Vagina (tissue), 2 donors: Measurements from ENCODE around the gene PCBP3. TPM values are rescaled to one million over a fixed set of nuclear protein-coding genes. Genes with fewer than 3 reads are reported as not detected.

ENCODE experiments used
- DNase-seq, 2 donors: peaks; one replicate each; pipeline ENCODE4 v3.0.0-alpha.2; 2017; ENCODE audit errors: extremely low spot score in 2 of 2
- H3K27ac ChIP-seq: fragments of 200-600 bp; sonication (generic); one replicate; pipeline ENCODE4 v1.5.1; 2019
- H3K27me3 ChIP-seq: fragments of 200-600 bp; sonication (generic); one replicate; pipeline ENCODE4 v1.5.1; 2019
- H3K36me3 ChIP-seq, 2 donors: fragments of 200-600 bp; sonication (generic); one replicate each; pipeline ENCODE4 v1.5.1; 2017 to 2019
- H3K4me1 ChIP-seq: fragments of 200-600 bp; sonication (generic); one replicate; pipeline ENCODE4 v1.5.1; 2019
- H3K4me3 ChIP-seq, 2 donors: fragments of 200-600 bp; sonication (generic); 1 replicate in 1 of 2; 2 replicates in 1 of 2; pipeline ENCODE4 v1.5.1; 2016 to 2019
- H3K9me3 ChIP-seq: fragments of 200-600 bp; sonication (generic); one replicate; pipeline ENCODE4 v1.5.1; 2019
- CTCF ChIP-seq, 3 experiments: fragments of 450-650 bp in 2 of 3; fragments of 200-600 bp in 1 of 3; sonication (generic) in 1 of 3; IDR thresholded peaks; one replicate each; pipeline ENCODE4 v1.5.1; 2017 to 2019; ENCODE audit warnings: antibody characterized with exemption in 3 of 3, mild to moderate bottlenecking in 2 of 3, moderate library complexity in 2 of 3
- POLR2A ChIP-seq, 2 donors: fragments of 450-650 bp; IDR thresholded peaks; one replicate each; pipeline ENCODE4 v1.6.1; 2017; ENCODE audit warnings: antibody characterized with exemption in 2 of 2, mild to moderate bottlenecking in 2 of 2, moderate library complexity in 2 of 2
- POLR2AphosphoS5 ChIP-seq, 2 donors: sonication (generic); formaldehyde crosslinking; IDR thresholded peaks; one replicate each; pipeline ENCODE4 v1.9.0; 2017; ENCODE audit warnings: antibody characterized with exemption in 2 of 2, mild to moderate bottlenecking in 2 of 2, low read depth in 1 of 2; ENCODE audit not compliant: insufficient read depth in 1 of 2
- intact Hi-C: fragments of 100-400 bp; cut with DNase I; formaldehyde crosslinking; loops from one replicate; pipeline ENCODE4 v1.15.1; 2023
- total RNA-seq: library from RNA; depleted of rRNA; stranded (reverse); fragments of >200 nt; gene quantifications from one replicate; pipeline ENCODE4 v1.2.3, GENCODE V29; 2016

Gene PCBP3
- total RNA-seq, 1 donor from 2014 or later = 4.9 TPM

GRCh38 chr21:45984584-45985095, 341.1 kb downstream of the PCBP3 start:
- peaks cover 0 to 34% of the 10 kb centered on the region in 2 donors for H3K36me3 ChIP-seq
- no peak for DNase-seq
- peak overlapping the region; percentile 91 for H3K27ac ChIP-seq
- no peaks in the 10 kb centered on the region for H3K27me3 ChIP-seq
- H3K4me1 ChIP-seq = peaks cover 37% of the 10 kb centered on the region
- H3K9me3 ChIP-seq = no peaks in the 10 kb centered on the region
- no peak overlapping the region for H3K4me3 ChIP-seq
- TF ChIP-seq POLR2A (IDR thresholded peaks at IDR 0.05) = no peak
- no peak for TF ChIP-seq POLR2AphosphoS5 (IDR thresholded peaks at IDR 0.05; ENCODE audit: insufficient read depth in 1 of 2, low read depth in 1 of 2)
- TF ChIP-seq CTCF (IDR thresholded peaks at IDR 0.05) = no peak
- intact Hi-C loops = no loop called here

GRCh38 chr21:45985471-45986315, 342.2 kb downstream of the PCBP3 start:
- peak overlapping the region; percentile 91 for H3K27ac ChIP-seq
- TF ChIP-seq POLR2AphosphoS5 (IDR thresholded peaks at IDR 0.05; ENCODE audit: insufficient read depth in 1 of 2, low read depth in 1 of 2) (no peak), POLR2A (IDR thresholded peaks at IDR 0.05) (no peak), CTCF (IDR thresholded peaks at IDR 0.05) (no peak)
- intact Hi-C loops = no loop called here
- H3K36me3 ChIP-seq = peaks cover 0 to 38% of the 10 kb centered on the region in 2 donors
- H3K4me1 ChIP-seq = peaks cover 37% of the 10 kb centered on the region
- no peak for DNase-seq
- no peaks in the 10 kb centered on the region for H3K9me3 ChIP-seq
- H3K27me3 ChIP-seq = no peaks in the 10 kb centered on the region
- H3K4me3 ChIP-seq = no peak overlapping the region

GRCh38 chr21:45986316-45987051, 343.0 kb downstream of the PCBP3 start:
- Histone ChIP-seq H3K9me3 (no peaks in the 10 kb centered on the region), H3K4me3 (no peak overlapping the region), H3K4me1 (peaks cover 37% of the 10 kb centered on the region), H3K27me3 (no peaks in the 10 kb centered on the region), H3K27ac (peak overlapping the region; percentile 91), H3K36me3 (peaks cover 0 to 46% of the 10 kb centered on the region in 2 donors)
- intact Hi-C loops = no loop called here
- no peak for TF ChIP-seq POLR2AphosphoS5 (IDR thresholded peaks at IDR 0.05; ENCODE audit: insufficient read depth in 1 of 2, low read depth in 1 of 2)
- no peak for TF ChIP-seq POLR2A (IDR thresholded peaks at IDR 0.05)
- no peak for TF ChIP-seq CTCF (IDR thresholded peaks at IDR 0.05)
- no peak for DNase-seq

GRCh38 chr21:45987121-45987711, 343.7 kb downstream of the PCBP3 start:
- Histone ChIP-seq H3K27ac (peak overlapping the region; percentile 91), H3K4me1 (peaks cover 30% of the 10 kb centered on the region), H3K36me3 (peaks cover 0 to 48% of the 10 kb centered on the region in 2 donors), H3K4me3 (no peak overlapping the region), H3K27me3 (no peaks in the 10 kb centered on the region), H3K9me3 (no peaks in the 10 kb centered on the region)
- intact Hi-C loops = no loop called here
- no peak for DNase-seq
- TF ChIP-seq POLR2A (IDR thresholded peaks at IDR 0.05) (no peak), POLR2AphosphoS5 (IDR thresholded peaks at IDR 0.05; ENCODE audit: insufficient read depth in 1 of 2, low read depth in 1 of 2) (no peak)
